HG02763 (cell line): ENCODE measurements around the gene CLDN4.
"Not testable (repeated sequence)": the region's sequence is repeated elsewhere in the genome, so short reads cannot be mapped to it uniquely, and the experiment has no call there.

Source experiments
- ATAC-seq: cut with Tn5 transposase; IDR thresholded peaks from one replicate; pipeline ENCODE4 v1.9.1; 2021; ENCODE audit warnings: mild to moderate bottlenecking, moderate library complexity; ENCODE audit not compliant: unreplicated experiment

The CLDN4 gene

DNA sequence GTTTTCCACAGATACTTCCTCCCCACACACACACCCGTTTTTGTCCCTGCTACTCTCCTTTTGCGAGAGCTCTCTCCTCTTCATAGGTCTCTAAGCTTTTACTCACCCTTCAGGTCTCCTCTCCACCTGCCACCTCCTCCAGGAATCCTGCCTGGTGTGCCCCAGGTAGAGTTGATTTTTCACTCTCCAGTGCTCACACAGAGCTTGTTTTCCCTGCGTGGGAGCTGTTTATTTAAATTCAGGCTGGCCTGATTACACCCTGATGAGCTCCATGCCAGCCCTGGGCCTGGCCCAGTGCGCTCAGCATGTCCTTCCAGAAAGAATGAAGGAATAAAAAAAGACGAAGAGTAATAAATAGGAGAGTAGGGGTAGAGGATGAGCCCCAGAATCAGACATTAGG, 7.5 kb upstream of the CLDN4 start:
- ATAC-seq = no peak

DNA sequence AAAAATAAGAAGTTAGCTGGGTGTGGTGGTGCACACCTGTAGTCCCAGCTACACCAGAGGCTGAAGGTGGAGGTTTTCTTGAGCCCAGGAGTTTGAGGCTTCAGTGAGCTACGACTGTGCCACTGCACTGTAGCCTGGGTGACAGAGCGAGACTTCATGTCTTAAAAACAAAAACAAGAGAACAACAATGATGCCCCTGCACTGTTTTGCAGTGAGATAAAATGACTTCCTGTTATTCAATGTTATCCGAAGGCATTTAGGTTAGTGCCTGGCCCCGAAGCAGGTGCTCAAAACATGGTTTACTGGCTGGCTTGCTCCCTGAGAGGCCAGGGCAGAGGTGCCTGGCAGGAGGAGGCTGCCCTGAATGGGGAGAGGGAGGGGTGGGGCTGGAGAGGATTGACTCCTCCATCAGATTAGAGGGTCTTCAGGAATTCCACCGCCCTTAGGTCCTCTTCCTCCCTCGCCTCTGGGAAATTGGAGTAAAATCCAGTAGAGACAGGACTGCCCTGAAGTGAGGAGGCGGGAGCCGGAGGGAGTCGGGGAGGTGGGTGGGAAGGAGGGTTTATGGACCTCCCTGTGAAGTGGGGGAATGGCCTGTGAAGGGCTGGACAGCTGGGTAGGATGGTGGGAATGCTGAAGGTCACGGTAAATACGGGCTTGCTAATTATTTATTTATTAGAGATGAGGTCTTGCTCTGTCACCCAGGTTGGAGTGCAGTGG, 6.8 kb upstream of the CLDN4 start:
- ATAC-seq = no peak

DNA sequence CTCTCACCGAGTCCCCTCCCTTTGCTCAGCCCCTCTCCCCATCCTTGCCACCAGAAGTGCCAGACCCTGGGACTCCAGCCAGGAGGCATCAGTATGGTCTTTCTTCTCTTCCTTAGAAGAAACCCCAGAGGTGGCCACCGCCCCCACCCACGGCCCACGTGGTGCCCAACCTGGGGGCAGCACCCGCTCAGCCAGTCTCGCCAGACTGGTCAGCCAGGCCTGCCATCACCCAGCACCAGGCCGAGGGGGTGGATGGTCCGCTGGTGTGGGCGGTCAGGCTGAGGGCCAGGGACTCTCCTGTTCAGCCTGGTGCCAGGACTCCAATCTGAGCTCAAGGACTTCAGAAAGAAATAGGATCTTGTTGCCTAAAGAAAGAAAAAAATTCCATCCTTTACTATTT, 5.8 kb upstream of the CLDN4 start:
- no peak for ATAC-seq

DNA sequence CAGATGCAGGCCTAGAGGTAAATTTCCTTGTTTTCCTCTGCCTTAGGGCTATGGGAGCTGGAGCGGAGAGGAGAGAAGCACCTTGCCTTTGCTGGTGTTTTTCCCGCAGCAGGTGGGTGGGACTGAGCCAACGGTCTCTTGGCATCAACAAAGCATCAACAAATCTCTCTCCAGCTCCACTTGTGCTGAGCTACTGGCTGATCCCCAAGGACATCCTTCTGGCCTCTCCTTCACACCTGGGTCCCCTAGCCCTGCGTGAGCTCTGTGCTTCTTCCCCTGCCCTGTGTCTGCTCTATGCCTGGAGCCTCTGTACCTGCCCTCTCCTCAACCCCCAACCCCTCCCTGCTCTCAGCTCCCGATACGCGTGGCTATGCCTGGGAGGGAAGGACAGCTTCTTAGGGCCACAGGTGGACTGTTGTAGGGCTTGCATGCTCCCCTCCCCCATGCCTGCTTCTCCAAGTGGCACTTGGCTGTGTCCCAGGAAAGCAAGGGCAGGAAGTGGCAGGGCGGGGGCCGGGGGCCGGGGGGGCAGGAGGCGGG, 3.2 kb upstream of the CLDN4 start:
- ATAC-seq = no peak

DNA sequence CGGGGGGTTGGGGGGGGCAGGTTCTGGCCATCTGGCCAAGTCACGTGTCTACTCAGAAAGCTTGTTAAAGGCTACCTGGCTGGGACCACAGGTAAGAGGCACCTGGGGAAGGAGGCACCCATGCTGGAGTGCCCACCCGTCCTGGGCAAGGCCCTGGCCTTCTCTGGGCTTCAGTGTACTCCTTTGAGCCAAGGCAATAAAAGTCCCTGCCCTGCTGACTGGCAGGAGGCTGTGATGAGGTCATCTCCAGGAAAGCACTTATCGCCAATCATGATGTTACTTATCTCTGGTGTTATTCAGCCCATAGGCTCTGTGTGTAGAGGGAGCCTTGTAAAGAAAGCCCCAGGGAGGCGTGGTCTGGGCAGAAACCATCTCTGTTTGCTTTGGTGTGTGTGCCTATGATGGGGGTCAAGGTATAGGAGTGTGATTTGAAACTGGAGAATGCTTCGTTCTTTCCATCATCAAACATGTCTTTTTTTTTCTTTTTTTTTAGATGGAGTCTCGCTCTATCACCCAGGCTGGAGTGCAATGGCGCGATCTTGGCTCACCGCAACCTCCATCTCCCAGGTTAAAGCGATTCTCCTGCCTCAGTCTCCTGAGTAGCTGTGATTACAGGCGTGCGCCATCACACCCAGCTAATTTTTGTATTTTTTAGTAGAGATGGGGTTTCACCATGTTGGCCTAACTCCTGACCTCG, 2.5 kb upstream of the CLDN4 start:
- ATAC-seq = no peak

DNA sequence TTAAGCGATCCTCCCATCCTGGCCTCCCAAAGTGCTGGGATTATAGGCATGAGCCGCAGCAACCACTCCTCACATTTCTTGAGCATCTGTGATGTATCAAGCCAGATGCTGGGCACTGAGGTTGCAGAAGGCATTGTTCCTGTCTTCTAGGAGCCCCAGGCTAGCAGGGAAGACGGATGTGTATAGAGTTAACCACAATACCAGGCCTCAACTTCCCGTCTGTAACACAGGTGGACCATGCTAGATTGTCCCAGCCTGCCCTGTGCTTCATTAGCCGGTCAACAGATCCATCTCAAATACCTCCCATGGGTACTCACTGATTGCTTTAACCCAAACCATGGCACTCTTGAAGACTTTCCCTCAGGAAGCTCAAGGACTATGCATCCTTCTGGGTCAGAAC, 1.8 kb upstream of the CLDN4 start:
- ATAC-seq = no peak

DNA sequence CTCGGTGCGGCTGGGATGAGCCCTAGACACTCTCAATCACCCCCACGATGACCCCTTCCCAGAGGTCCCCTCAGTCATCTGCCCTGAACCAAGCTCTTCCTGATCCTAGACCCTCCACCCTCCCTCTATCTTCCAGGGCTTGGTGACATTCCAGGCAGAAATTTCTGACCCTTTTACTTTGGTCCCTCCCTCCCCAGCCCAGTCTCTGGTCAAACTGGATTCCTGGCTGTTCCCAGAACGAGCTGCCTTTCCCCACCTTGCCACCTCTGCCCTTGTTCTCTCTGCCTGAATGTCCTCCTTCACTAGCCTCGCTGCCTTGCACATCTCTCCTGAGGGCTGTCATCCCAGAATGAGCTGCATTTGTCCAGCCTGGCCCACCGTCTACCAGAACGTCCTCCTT, 1.3 kb upstream of the CLDN4 start:
- ATAC-seq = no peak

DNA sequence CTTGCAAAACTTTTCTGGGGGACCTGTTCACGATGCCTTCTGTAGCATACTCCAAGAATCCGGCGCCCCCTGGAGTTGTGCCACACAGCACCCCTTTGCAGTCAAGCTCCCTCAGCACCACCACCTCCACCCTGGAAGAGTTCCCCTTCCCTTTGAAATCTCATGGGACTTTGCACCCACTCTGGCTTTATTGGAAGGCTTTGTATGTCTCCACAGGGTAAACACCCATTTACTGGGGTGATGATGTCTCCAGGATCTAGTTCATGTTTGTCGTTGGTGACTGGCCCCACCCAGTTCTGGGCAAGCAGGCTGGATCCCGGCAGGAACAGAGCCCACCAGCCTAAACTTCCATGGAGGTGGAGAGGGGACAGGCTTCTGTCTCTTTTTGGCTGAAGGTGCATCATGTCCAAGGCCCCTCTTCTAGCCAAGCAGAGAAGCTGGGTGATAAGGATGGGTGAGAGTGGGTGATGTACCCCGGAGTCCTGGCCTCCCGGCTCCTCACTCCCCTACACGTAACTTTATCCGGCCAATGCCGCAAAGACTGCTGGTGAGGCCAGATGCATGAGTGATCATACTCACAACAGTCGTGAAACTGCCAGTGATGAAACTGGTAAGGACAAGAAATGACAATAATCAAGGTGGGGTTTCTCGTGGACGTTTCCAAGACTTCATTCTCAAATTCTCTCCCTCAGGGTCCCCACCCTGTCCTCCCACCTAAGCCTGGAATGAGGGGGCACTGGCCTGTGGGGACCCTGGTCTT, 695 bp upstream of the CLDN4 start:
- no peak for ATAC-seq

DNA sequence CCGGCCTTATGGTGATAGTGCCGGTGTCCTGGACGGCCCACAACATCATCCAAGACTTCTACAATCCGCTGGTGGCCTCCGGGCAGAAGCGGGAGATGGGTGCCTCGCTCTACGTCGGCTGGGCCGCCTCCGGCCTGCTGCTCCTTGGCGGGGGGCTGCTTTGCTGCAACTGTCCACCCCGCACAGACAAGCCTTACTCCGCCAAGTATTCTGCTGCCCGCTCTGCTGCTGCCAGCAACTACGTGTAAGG, 713 bp downstream of the CLDN4 start:
- ATAC-seq = no peak

DNA sequence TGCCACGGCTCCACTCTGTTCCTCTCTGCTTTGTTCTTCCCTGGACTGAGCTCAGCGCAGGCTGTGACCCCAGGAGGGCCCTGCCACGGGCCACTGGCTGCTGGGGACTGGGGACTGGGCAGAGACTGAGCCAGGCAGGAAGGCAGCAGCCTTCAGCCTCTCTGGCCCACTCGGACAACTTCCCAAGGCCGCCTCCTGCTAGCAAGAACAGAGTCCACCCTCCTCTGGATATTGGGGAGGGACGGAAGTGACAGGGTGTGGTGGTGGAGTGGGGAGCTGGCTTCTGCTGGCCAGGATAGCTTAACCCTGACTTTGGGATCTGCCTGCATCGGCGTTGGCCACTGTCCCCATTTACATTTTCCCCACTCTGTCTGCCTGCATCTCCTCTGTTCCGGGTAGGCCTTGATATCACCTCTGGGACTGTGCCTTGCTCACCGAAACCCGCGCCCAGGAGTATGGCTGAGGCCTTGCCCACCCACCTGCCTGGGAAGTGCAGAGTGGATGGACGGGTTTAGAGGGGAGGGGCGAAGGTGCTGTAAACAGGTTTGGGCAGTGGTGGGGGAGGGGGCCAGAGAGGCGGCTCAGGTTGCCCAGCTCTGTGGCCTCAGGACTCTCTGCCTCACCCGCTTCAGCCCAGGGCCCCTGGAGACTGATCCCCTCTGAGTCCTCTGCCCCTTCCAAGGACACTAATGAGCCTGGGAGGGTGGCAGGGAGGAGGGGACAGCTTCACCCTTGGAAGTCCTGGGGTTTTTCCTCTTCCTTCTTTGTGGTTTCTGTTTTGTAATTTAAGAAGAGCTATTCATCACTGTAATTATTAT, 1.2 kb downstream of the CLDN4 start:
- no peak for ATAC-seq

DNA sequence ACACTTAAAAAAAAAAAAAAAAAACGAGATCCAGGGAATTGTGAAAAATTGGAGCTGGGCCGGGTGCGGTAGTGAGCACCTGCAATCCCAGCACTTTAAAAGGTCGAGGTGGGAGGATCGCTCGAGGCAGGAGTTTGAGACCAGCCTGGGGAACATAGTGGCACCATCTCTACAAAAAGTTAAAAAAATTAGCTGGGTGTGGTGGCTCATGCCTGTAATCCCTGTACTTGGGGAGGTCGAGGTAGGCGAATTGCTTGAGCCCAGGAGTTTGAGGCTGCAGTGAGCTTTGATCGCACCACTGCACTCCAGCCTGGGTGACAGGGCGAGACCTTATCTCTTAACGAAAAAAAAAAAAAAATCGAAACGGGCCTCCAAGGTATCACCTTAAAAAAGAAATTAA, 2.0 kb downstream of the CLDN4 start:
- no peak for ATAC-seq

DNA sequence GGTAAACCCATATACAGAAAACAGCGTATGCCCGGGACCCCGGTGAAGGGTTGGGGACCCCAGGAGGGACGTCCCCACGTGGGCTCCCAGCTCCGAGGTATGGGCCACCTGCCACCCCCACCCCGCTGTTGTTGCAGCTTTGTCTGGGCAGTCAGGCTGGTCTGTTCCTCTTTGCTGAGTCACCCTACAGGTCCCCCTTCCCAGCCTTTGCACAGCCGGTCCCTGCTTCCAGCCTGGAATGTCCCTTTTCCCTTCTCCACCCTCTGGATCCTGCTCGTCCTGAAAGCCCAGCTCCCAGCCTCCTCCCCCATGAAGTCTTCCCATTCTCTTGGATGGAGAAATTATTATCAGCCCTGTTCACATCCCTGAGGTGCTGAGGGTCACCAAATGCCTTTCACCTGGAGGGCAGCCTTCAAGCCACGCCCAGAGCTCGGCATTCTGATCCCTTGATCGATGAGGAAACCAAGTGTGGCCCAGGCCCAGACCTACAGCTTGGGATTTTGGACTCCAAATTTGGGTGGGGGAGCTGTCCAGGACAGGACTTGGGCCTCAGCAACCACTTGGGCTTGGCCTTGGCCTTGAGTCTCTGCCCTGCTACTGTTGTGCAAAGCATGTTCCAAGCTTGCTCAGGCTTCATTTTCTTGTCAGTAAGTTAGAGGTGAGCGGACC, 2.6 kb downstream of the CLDN4 start:
- ATAC-seq = no peak

DNA sequence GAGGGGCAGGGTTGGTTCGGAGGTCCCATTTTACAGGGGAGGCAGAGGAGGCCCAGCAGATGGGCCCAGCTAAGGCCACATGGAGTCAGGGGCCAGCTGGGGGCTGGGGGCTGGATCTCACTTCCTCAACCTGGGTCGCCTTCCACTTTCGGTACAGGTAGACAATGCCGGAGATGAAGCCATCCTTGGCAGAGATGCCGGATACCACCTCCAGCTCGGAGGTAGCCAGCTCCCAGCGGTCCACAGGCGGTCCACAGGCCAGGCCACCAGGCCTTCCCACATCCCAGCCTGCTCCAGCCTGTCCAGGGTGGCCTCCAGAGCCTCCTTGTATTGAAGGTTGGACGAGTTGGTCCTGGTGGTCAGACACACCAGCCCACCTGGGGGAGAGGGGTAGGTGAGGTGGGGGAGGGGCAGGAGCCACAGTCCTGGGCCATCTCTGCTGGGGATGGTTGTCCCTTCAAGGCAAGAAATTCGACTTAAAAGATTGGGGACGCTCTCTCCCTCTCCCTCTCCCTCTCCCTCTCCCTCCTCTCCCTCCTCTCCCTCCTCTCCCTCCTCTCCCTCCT, 3.9 kb downstream of the CLDN4 start:
- ATAC-seq = no peak

DNA sequence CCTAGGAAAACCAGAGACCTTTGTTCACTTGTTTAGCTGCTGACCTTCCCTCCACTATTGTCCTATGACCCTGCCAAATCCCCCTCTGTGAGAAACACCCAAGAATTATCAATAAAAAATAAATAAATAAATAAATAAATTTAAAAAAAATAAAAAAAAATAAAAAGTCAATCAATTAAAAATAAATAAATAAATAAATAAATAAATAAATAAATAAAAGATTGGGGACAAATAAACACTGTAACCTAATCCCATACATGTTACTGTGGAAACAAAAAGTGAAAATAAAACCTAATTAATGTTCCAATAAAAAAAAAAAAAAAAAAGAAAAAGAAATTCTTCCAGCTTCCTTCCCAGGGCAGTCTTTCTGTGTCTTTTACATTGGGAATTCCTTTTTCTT, 6.4 kb downstream of the CLDN4 start:
- ATAC-seq = not testable (repeated sequence)

DNA sequence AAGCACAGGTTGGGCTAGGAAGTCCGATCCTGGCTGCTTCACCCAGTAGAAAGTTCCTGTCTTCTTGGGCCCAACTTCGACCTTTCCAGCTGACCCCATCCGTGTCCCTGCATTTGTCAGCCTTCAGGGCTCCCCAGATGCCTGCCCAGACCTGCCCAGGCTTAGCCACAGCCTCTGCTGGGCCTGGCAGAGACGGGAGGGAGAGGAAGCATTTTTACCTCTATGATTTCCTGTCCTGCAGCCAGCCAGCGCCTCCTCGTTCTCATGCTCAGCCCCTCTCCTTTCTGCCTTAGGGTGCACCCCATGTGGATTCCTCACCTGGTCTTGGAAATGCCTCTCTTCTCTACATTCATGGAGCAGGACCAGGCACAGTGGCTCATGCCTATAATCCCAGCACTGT, 7.8 kb downstream of the CLDN4 start:
- no peak for ATAC-seq

DNA sequence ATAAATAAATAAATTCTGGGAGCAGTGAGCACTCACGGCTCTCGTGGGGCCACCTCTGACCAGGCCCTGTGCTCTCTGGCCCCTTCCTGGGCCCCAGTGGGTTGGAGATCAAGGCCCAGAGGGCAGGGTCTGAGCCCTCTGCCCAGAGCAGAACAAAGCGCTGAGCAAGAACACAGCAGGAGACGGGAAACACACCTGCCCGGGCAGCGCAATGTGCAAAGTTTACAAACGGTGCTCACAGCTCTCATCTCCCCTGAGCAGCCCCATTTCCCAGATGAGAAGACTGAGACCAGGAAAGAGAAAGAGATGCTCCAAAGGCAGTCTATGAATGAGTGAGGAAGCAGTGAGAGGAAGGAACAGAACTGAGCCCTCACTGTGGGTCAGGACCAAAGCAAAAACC, 8.5 kb downstream of the CLDN4 start:
- no peak for ATAC-seq

DNA sequence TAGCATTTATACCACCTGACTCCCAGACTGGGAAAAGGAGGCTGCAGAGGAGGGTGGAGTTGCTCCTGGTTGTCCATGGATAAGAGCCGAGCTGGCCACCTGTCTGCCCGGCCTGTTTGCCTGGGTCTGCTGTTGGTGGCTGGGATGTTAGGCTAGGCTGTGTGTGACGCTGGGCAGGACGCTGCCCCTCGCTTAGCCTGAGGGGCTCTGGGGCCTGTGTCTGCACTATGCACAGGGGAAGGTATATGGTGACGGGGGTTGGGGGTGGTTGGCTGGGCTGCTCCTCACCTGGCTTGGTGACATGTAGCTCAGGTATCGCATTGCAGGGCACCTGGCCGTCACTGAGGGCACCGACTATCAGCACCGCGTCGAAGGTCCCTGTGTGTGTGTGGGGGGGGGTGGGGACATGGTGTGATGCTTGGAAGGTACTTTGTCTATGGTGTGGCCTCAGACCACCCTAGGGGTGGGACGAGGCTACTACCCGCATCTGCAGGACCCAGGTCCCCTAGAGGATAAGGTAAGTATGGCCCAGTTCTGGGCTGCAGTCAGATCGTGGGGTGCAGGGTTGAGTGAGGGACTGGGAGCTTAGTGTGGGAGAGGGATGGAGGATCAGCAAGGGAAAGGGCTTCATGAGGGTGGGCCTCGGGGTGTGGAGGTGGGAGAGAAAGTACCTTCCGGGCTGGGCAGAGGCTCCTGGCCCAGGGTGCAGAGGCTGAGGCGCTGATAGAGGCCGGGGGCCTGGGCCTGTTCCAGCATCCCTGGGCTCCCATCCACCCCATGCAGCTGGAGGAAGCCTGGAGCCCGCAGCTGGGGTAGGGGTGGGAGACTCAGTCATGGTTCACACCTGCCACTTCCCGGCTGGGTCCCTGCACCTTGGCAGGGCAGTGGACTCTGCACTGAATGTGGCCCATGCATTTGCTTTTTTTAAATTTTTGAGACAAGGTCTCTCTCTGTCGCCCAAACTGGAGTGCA, 9.2 kb downstream of the CLDN4 start:
- ATAC-seq = no peak

DNA sequence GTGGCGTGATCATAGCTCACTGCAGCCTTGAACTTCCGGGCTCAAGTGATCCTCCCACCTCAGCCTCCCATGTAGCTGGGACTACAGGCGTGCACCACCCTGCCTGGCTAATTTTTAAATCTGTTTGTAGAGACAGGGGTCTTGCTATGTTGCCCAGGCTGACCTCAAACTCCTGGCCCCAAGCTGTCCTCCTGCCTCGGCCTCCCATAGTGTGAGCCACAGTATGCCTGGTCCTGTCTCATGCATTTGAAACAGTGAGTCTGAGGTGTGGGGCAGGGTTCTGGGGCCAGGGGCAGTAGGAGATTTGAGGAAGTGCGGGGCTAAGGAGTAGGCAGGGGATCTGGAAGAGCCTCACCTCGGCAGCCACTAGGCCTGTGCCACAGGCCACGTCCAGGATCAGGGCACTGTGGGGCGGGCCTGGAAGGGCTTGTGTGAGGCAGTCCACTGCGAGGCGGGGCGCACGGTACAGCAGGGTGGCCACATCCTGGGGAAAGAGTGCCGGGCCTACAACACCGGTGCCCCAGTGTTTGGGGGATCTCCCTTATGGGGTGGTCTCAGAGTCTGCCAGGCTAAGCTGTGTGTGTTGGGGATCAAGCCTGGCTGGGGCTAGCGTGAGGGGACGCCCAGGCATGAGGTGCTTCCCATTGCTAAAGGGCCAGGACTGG, 10.1 kb downstream of the CLDN4 start:
- no peak for ATAC-seq

DNA sequence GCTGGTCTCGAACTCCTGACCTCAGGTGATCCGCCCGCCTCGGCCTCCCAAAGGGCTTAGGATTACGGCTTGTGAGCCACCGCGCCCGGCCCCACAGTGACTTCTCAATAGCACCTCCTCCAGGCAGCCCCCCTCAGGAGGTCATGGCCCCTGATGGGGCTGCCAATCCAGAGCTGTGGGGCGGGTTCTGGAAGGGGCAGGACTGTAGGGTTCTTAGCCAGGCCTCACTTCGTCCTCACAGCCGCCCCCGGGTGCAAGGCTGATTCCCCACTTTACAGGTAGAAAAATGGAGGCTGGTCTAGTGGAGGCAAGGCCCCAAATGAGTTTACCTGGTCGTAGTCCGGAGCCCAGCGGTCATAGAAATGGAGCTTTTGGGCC, 10.9 kb downstream of the CLDN4 start:
- ATAC-seq = no peak
